NK-92 (cell line): ENCODE data around the gene ADGB.

Source experiments
- DNase-seq: peaks from one replicate; lab custom pipeline; 2025; ENCODE audit not compliant: unreplicated experiment; lab: John Stamatoyannopoulos, UW

Gene ADGB

DNA sequence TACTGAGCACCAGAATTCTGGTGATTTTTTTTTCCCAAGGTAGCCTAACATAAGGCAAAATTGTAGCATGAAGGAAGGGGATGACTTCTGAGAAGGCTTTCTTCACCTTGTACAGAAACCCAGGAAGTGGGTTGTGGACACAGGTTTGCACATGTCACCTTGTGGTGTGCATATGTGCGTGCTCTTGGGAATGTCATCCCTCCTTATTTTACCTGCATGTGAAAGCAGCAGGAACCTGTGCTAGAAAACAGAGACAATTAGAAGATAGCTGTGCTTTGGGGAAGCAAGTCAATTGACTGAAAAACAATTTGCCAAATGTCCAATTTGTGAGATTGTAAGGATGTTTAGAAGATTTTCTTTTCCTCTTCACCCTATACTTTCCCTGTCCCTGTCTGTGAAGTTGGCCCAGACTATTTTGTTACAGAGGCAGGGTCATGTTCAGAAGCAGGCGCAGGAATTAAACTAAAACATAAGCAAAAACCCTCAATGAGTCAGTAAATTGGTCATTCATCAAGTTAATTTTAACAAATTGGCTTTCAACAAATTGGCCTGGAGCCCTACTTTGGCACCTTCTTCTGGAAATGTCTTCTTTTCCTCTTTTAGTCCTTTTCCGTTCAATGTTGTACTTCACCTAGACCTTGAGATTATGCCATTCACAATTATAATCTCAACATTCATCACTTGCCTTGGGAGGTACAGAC, 261.2 kb downstream of the ADGB start:
- DNase-seq, result no peak

DNA sequence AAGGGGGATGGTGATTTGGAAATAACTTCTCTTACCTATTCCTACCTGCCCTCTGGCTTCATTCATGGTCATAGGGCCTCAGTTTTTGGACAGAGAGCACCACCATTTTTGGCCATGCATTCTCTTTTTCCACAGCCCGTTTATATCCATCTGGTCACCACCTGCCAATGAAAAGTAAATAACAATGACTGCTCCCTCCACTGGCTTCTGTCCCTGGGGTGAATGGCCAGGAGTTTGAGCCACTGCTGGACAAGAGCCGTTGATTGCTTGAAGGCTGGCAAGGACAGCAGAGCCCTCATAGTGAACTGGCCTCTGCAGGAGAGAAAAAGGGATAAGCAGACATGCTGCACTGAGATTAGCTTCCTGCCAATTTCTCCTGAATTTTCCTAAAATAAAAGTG, 261.8 kb downstream of the ADGB start:
- no peak for DNase-seq

DNA sequence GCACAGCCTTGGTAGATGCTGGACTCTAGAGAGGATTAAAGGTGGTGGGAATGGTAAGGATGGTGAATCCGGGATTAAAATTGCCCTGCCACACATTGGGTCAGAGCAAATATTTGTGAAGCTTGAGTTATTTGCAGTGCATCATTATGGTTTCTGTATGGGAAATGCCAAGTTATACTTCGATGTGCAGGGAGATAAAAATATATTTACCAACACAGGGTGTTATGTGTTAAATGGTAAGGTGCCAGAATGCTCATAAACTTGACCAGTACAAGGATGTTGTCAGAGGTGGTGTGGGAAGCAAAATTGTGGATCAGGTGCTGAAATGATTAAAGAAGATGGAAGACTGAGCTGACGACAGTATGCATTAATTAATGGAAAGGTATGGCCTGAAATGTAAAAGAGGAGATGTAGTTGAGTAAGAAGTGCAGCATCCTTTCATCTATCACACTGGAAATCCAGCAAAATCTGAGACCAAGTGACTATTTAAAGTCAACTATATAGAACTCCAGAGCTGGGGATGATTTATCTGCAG, 262.3 kb downstream of the ADGB start:
- DNase-seq, result no peak

DNA sequence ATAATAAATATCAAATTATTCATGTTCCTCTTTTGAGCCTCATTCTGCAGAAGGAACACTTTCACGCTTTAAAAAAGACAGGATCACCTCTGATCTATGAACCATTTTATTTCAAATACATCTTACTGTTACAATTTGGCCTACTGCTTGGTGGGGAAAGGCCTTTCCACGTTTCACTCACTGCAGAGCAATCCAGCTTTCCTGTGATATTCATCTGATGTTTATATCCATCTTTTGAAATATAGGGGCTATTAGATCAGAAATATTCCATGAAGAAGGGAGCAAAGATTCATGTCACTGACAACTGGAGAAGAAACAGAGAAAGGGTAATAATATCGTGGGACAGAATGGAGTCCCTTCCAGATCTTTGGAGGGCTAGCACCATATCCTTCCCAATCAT, 262.9 kb downstream of the ADGB start:
- DNase-seq, result no peak

- no peak for DNase-seq
Observed at GRCh38 chr6:146862508-146862919, 263.7 kb downstream of the ADGB start.

- no peak for DNase-seq
Observed at GRCh38 chr6:146864300-146864699, 265.5 kb downstream of the ADGB start.

DNA sequence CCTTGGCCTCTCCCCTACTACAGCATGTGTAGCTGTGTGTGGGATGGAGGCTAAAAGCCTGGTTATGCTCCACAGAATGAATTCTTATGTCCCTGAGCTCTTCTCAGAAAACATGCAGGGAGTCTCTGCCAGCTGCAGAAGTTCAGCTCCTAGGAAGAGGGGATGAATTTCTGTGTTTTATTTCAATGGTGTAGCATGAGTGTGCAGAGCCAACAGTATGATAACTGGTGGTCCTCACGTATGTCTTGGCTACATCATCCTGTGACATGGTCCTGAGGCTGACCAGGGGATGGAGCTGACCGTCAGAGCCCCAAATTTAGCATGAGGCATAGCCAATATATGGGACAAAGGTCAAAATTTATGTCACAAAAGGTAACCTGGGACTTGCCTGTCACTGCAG, 266.1 kb downstream of the ADGB start:
- DNase-seq, result no peak
